HepG2 (cell line): ENCODE results near the gene DENND4B. TPM values are rescaled to one million over a fixed set of nuclear protein-coding genes. Genes with fewer than 3 reads are reported as not detected.

Experiments used
- ATAC-seq: fragments of 200-7000 bp; cut with Tn5 transposase; 3 replicates; pipeline ENCODE4 v1.9.1; 2020; ENCODE audit warnings: mild to moderate bottlenecking, moderate library complexity
- BruUV-seq: library from RNA; stranded (reverse); fragments of 400-500 nt; replicated peaks from 2 replicates; lab custom pipeline; 2021; lab: Mats Ljungman, UMichigan
- CTCF ChIA-PET: fragments of 300-600 bp; formaldehyde crosslinking; extraction: SDS; loops from one replicate; lab custom pipeline; 2021; ENCODE audit warnings: low total read pairs, inconsistent platforms, low intra/inter-chr PET ratio; lab: Yijun Ruan, JAX
- POLR2A ChIA-PET: fragments of 350-600 bp; sonication (Branson Sonifier 250); formaldehyde crosslinking; loops from one replicate; lab custom pipeline; 2020; ENCODE audit warnings: antibody characterized with exemption, inconsistent platforms; lab: Yijun Ruan, JAX
- DNase-seq: peaks from one replicate; pipeline ENCODE4 v3.0.0-alpha.2; 2015; ENCODE audit warnings: low spot score
- FAIRE-seq: peaks from 3 replicates; lab custom pipeline; 2011; peaks lifted over from hg19 to GRCh38; lab: Jason Lieb, UNC
- H2AFZ ChIP-seq: one replicate; pipeline ENCODE4 v1.6.1; 2011; ENCODE audit warnings: low read length, inconsistent platforms
- H3K27ac ChIP-seq: fragments of 300-600 bp; 3 replicates; pipeline ENCODE4 v1.8.0; 2011; ENCODE audit warnings: mixed run types, mild to moderate bottlenecking, mixed read lengths, low read length, inconsistent platforms; ENCODE audit not compliant: insufficient read depth; ENCODE audit errors: extremely low read length
- H3K27me3 ChIP-seq, 2 experiments: fragments of 200-600 bp in 1 of 2; 2 replicates in 1 of 2; 3 replicates in 1 of 2; pipeline versions ENCODE4 v1.6.0 to v1.8.0; 2011; ENCODE audit warnings: low read length in 2 of 2, mild to moderate bottlenecking in 2 of 2, moderate library complexity in 2 of 2, inconsistent platforms in 1 of 2; ENCODE audit not compliant: insufficient read depth in 2 of 2, control insufficient read depth in 1 of 2
- H3K36me3 ChIP-seq, 2 experiments: fragments of 200-600 bp in 1 of 2; replicated peaks in 1 of 2; 2 replicates in 1 of 2; 3 replicates in 1 of 2; pipeline versions ENCODE4 v1.5.1 to v1.8.0; 2011; ENCODE audit warnings: low read length in 2 of 2, inconsistent platforms in 1 of 2; ENCODE audit not compliant: insufficient read depth in 2 of 2, control insufficient read depth in 1 of 2
- H3K4me1 ChIP-seq: 2 replicates; pipeline ENCODE4 v1.5.1; 2012; ENCODE audit warnings: low read length, inconsistent platforms; ENCODE audit not compliant: insufficient read depth
- H3K4me2 ChIP-seq: 2 replicates; pipeline ENCODE4 v1.6.0; 2011; ENCODE audit warnings: low read depth, low read length, inconsistent platforms
- H3K4me3 ChIP-seq, 3 experiments: fragments of 200-600 bp in 1 of 3; sonication (generic), shearing (Covaris generic) in 1 of 3; replicated peaks in 1 of 3; 2 replicates each; pipeline ENCODE4 v1.5.1; 2011 to 2016; ENCODE audit warnings: low read length in 3 of 3, inconsistent platforms in 2 of 3, low read depth in 2 of 3, mild to moderate bottlenecking in 2 of 3, control low read depth in 1 of 3, mixed read lengths in 1 of 3; ENCODE audit not compliant: insufficient read depth in 1 of 3
- H3K79me2 ChIP-seq: one replicate; pipeline ENCODE4 v1.6.1; 2011; ENCODE audit warnings: low read length, inconsistent platforms; ENCODE audit not compliant: insufficient read depth
- H3K9ac ChIP-seq: 2 replicates; pipeline ENCODE4 v1.6.0; 2011; ENCODE audit warnings: mild to moderate bottlenecking, low read depth, low read length, inconsistent platforms; ENCODE audit not compliant: insufficient read depth
- H3K9me3 ChIP-seq: 2 replicates; pipeline ENCODE4 v1.5.1; 2012; ENCODE audit warnings: mild to moderate bottlenecking, low read length
- H4K20me1 ChIP-seq: 2 replicates; pipeline ENCODE4 v1.6.0; 2011; ENCODE audit warnings: inconsistent platforms, mild to moderate bottlenecking, low read length, moderate library complexity; ENCODE audit not compliant: insufficient read depth
- ATAD3A ChIP-seq: sonication (generic); formaldehyde crosslinking; IDR thresholded peaks from 2 replicates; pipeline ENCODE4 v1.4.0; 2020; ENCODE audit warnings: missing genetic modification reagents
- ATF6 ChIP-seq: sonication (generic); formaldehyde crosslinking; conservative IDR thresholded peaks from 2 replicates; pipeline ENCODE4 v1.4.0; 2020; ENCODE audit warnings: missing genetic modification reagents
- CEBPG ChIP-seq: IDR thresholded peaks from 2 replicates; pipeline ENCODE4 v1.6.1; 2016
- EP300 ChIP-seq, 3 experiments: sonication (generic) in 1 of 3; formaldehyde crosslinking in 1 of 3; IDR thresholded peaks; 2 replicates each; pipeline versions ENCODE4 v1.5.1 to v1.6.1; 2011 to 2020; ENCODE audit warnings: low read depth in 2 of 3, low read length in 2 of 3, borderline replicate concordance in 1 of 3, improper control_type of control experiment in 1 of 3, mild to moderate bottlenecking in 1 of 3, missing genetic modification reagents in 1 of 3, moderate library complexity in 1 of 3
- FOXM1 ChIP-seq: sonication (generic); formaldehyde crosslinking; IDR thresholded peaks from 2 replicates; pipeline ENCODE4 v1.5.0; 2020; ENCODE audit warnings: missing genetic modification reagents
- KLF15 ChIP-seq: sonication (generic); formaldehyde crosslinking; IDR thresholded peaks from 2 replicates; pipeline ENCODE4 v1.8.1; 2023; ENCODE audit warnings: borderline replicate concordance, mild to moderate bottlenecking, inconsistent platforms, missing genetic modification reagents, mixed read lengths
- PBX3 ChIP-seq: sonication (generic); formaldehyde crosslinking; IDR thresholded peaks from 2 replicates; pipeline ENCODE4 v1.8.1; 2023; ENCODE audit warnings: missing genetic modification reagents, inconsistent platforms, borderline replicate concordance
- RELA ChIP-seq: sonication (generic); formaldehyde crosslinking; IDR thresholded peaks from 2 replicates; pipeline ENCODE4 v1.4.0; 2020; ENCODE audit warnings: missing genetic modification reagents
- TFDP2 ChIP-seq: sonication (generic); formaldehyde crosslinking; IDR thresholded peaks from 2 replicates; pipeline ENCODE4 v1.4.0; 2020; ENCODE audit warnings: missing genetic modification reagents
- ZBTB33 ChIP-seq: sonication (generic); formaldehyde crosslinking; IDR thresholded peaks from 2 replicates; pipeline ENCODE4 v1.4.0; 2020; ENCODE audit warnings: missing genetic modification reagents
- ZBTB7A ChIP-seq: sonication (generic); formaldehyde crosslinking; IDR thresholded peaks from 2 replicates; pipeline ENCODE4 v1.8.0; 2022; ENCODE audit warnings: mild to moderate bottlenecking, missing genetic modification reagents
- ZFP36L1 ChIP-seq: sonication (generic); formaldehyde crosslinking; IDR thresholded peaks from 2 replicates; pipeline ENCODE4 v1.8.0; 2022; ENCODE audit warnings: mild to moderate bottlenecking, missing genetic modification reagents, moderate library complexity
- ZNF282 ChIP-seq: fragments of 450-650 bp; IDR thresholded peaks from 2 replicates; pipeline ENCODE4 v1.6.1; 2018; ENCODE audit not compliant: partially characterized antibody
- ZNF30 ChIP-seq: sonication (generic); formaldehyde crosslinking; IDR thresholded peaks from 2 replicates; pipeline ENCODE4 v1.5.0; 2020; ENCODE audit warnings: mild to moderate bottlenecking, missing genetic modification reagents
- ZNF530 ChIP-seq: sonication (generic); formaldehyde crosslinking; IDR thresholded peaks from 2 replicates; pipeline ENCODE4 v1.5.0; 2020; ENCODE audit warnings: low read depth, mild to moderate bottlenecking, missing genetic modification reagents
- ZNF619 ChIP-seq: sonication (generic); formaldehyde crosslinking; IDR thresholded peaks from 2 replicates; pipeline ENCODE4 v1.4.0; 2020; ENCODE audit warnings: mild to moderate bottlenecking, missing genetic modification reagents
- WGBS: methylation state at CpG from one replicate; pipeline ENCODE4 v1.1.6; 2017; ENCODE audit warnings: low lambda C conversion rate; 5-methylcytosine and 5-hydroxymethylcytosine counted together
- in situ Hi-C: cut with HindIII; loops from 2 replicates; pipeline ENCODE4 v1.10.0; 2017; ENCODE audit warnings: low pct_unique_long_range_greater_than_20kb; ENCODE audit not compliant: extremely low pct_ligation_motif_present
- intact Hi-C: fragments of 100-400 bp; cut with micrococcal nuclease; formaldehyde crosslinking; loops from one replicate; pipeline ENCODE4 v1.10.0; 2022; ENCODE audit not compliant: unreplicated experiment
- polyA plus RNA-seq, 8 experiments: library from polyadenylated mRNA; depleted of rRNA in 3 of 8; stranded (reverse) in 7 of 8; unstranded in 1 of 8; fragments of >200 nt; fragmentation: Illumina TruSeq in 4 of 8; extraction: Trizol in 4 of 8; gene quantifications; 2 replicates each; pipeline versions ENCODE4 v1.2.1 to v1.2.3, GENCODE V29; 2011 to 2016; ENCODE audit warnings: low read depth in 4 of 8, missing spikeins in 1 of 8, mixed read lengths in 1 of 8; ENCODE audit not compliant: insufficient read depth in 1 of 8
- total RNA-seq, 5 experiments: library from RNA; depleted of rRNA; stranded (reverse); fragments of >200 nt; fragmentation: Illumina TruSeq; extraction: Trizol; gene quantifications; 2 replicates each; pipeline ENCODE4 v1.2.3, GENCODE V29; 2016; ENCODE audit warnings: low read depth in 1 of 5
- TF ChIP-seq, protein P1 (sequence below): sonication (generic); formaldehyde crosslinking; IDR thresholded peaks from 2 replicates; pipeline ENCODE4 v1.8.0; 2022; ENCODE audit warnings: missing genetic modification reagents, low read depth, mild to moderate bottlenecking, borderline replicate concordance

DENND4B gene
- total and polyA plus RNA-seq, 2 of the 13 experiments (the other 11 are each of a cell fraction or from before 2014, with no cell fraction given), result 15.1 to 20.3 TPM

DNA sequence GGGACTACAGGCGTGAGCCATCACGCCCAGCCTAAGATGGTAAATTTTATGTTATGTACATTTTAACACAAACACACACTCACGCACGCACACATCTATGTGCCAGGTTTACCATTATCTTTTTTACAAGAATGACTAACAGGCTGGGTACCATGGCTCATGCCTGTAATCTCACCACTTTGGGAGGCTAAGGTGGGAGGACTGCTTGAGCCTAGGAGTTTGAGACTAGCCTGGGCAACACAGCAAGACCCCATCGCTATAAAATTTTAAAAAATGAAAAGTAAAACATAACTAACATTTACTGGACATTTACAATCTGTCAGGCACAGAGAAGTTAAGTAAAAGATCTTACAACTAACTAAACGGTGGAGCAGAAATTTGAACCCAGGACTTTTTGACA, 38.4 kb downstream of the DENND4B start:
- Histone ChIP-seq H3K4me2 (no peak overlapping the region), H3K9me3 (no peaks in the 10 kb centered on the region), H2AFZ (no peak overlapping the region), H3K27ac (no peak overlapping the region), H3K9ac (no peak overlapping the region), H4K20me1 (peaks cover 6% of the 10 kb centered on the region; the same call in 1 of the 2 replicates), H3K4me1 (no peaks in the 10 kb centered on the region; the same call in 1 of the 2 replicates), H3K36me3 (peaks cover 0 to 3% of the 10 kb centered on the region in 2 experiments; a peak in 1 of 5 replicates), H3K79me2 (peaks cover 70% of the 10 kb centered on the region), H3K27me3 (no peaks in the 10 kb centered on the region), H3K4me3 (no peak overlapping the region)
- whole genome bisulfite sequencing, result 96% methylated on average over 6 of the region's 6 CpGs
- ChIA-PET POLR2A (interaction anchor here (1.0 kb wide), 1 partner anchor 15 kb away, joined by 3 read pairs; the partner anchor contains the start of gene GATAD2B), CTCF (no interaction called here)
- FAIRE-seq (no peak), DNase-seq (no peak), ATAC-seq (no peak)
- no TSS peak for BruUV-seq
- intact Hi-C loops (no loop called here), in situ Hi-C loops (no loop called here)
- TF ChIP-seq EP300 (IDR thresholded peaks at IDR 0.05; ENCODE audit: low read depth in 2 of 2, low read length in 2 of 2), result no peak
- no peak for TF ChIP-seq EP300 (CRISPR knock-in tag; IDR thresholded peaks at IDR 0.05; ENCODE audit: borderline replicate concordance)
- TF ChIP-seq ZNF282, result no peak
- TF ChIP-seq TFDP2 (CRISPR knock-in tag), result no peak
- no peak for TF ChIP-seq ZNF530 (CRISPR knock-in tag)
- no peak for TF ChIP-seq CEBPG
- TF ChIP-seq ZBTB7A, result no peak
- TF ChIP-seq ZFP36L1, result no peak
- TF ChIP-seq, protein P1, sequence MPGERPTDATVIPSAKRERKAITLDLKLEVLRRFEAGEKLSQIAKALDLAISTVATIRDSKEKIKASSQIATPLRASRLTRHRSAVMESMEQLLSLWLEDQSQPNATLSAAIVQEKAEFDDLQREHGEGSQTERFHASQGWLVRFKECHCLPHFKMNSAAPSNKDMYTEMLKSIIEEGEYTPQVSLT, result no peak
- TF ChIP-seq ATAD3A (CRISPR knock-in tag), result no peak
- TF ChIP-seq ZNF619 (CRISPR knock-in tag), result no peak
- TF ChIP-seq RELA (CRISPR knock-in tag), result no peak
- no peak for TF ChIP-seq KLF15 (CRISPR knock-in tag)
- no peak for TF ChIP-seq ZNF30
- TF ChIP-seq PBX3, result no peak
- TF ChIP-seq ZBTB33 (CRISPR knock-in tag), result no peak
- no peak for TF ChIP-seq FOXM1 (CRISPR knock-in tag)
- no peak for TF ChIP-seq ATF6 (CRISPR knock-in tag)
